ENCODE results near the gene ARRDC5.

GRCh38 chr19:4913996-4914735 is 11.5 kb upstream of the ARRDC5 start:
- TF ChIP-seq POLR2AphosphoS5 (IDR thresholded peaks at IDR 0.05; ENCODE audit: low read depth, low read length) (no peak), EED (CRISPR knock-in tag; IDR thresholded peaks at IDR 0.05) (no peak), RFX1 (IDR thresholded peaks at IDR 0.05) (no peak), SUZ12 (IDR thresholded peaks at IDR 0.05; ENCODE audit: low read depth, low read length) (no peak), KDM5B (CRISPR knock-in tag; IDR thresholded peaks at IDR 0.05; ENCODE audit: borderline replicate concordance) (no peak), EP300 (IDR thresholded peaks at IDR 0.05; ENCODE audit: low read depth in 2 of 2, low read length in 2 of 2) (no peak), EP300 (CRISPR knock-in tag; IDR thresholded peaks at IDR 0.05; ENCODE audit: borderline replicate concordance) (no peak), CTCF (CRISPR knock-in tag; IDR thresholded peaks at IDR 0.05) (no peak), MED1 (CRISPR knock-in tag; IDR thresholded peaks at IDR 0.05) (no peak), TCF7 (IDR thresholded peaks at IDR 0.05; ENCODE audit: low read depth) (no peak), POLR2A (IDR thresholded peaks at IDR 0.05; ENCODE audit: insufficient read depth in 1 of 2, low read depth in 2 of 2, low read length in 2 of 2) (no peak; a peak in 1 of 4 replicates), ZNF83 (CRISPR knock-in tag; IDR thresholded peaks at IDR 0.05; ENCODE audit: borderline replicate concordance) (no peak)
- TF ChIP-seq, protein P1, sequence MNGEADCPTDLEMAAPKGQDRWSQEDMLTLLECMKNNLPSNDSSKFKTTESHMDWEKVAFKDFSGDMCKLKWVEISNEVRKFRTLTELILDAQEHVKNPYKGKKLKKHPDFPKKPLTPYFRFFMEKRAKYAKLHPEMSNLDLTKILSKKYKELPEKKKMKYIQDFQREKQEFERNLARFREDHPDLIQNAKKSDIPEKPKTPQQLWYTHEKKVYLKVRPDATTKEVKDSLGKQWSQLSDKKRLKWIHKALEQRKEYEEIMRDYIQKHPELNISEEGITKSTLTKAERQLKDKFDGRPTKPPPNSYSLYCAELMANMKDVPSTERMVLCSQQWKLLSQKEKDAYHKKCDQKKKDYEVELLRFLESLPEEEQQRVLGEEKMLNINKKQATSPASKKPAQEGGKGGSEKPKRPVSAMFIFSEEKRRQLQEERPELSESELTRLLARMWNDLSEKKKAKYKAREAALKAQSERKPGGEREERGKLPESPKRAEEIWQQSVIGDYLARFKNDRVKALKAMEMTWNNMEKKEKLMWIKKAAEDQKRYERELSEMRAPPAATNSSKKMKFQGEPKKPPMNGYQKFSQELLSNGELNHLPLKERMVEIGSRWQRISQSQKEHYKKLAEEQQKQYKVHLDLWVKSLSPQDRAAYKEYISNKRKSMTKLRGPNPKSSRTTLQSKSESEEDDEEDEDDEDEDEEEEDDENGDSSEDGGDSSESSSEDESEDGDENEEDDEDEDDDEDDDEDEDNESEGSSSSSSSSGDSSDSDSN (CRISPR knock-in tag; IDR thresholded peaks at IDR 0.05): no peak
- TF ChIP-seq, protein P2, sequence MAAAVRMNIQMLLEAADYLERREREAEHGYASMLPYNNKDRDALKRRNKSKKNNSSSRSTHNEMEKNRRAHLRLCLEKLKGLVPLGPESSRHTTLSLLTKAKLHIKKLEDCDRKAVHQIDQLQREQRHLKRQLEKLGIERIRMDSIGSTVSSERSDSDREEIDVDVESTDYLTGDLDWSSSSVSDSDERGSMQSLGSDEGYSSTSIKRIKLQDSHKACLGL (CRISPR knock-in tag; IDR thresholded peaks at IDR 0.05): no peak
